ENCODE data around the gene METAP1.
"Not testable (repeated sequence)": the region's sequence is repeated elsewhere in the genome, so short reads cannot be mapped to it uniquely, and the experiment has no call there.

The METAP1 gene

DNA sequence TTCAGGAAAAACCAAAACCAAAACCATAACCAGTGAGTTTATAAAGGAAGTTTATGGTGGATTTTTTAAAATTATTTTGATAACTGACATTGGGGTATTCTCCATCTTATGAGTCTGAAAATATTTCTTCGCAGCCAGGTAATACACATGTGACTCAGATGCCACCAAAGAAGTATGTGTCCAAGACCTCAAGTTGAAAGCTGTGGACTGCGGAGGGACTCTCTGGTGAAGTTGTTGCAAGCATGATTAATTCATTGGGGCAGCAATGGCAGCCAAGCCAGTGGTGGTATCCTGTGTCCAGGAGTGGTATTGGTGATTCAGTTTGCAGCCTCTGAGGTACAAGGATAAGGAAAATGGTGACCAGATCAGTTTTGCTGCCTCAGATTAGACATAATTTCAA lies 107.1 kb downstream of the METAP1 start:
- DNase-seq = no peak

DNA sequence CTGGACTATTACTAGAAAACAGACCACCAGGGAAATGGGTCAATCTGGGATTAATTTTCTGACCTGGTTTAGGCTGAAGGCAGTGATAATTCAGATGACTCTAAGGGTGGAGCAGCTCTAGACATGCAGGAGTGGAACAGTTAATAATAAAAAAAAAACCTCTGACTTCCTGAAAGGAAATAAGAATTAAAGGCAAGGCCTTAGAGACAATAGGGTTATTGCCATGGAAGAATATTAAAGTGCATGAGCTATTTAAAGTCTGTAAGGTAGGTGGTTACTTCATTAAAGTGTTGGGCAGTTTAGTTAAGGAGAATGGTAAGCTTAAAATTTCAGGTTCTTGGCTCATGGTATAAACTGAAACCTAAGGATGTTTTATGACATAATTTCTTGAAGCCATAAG lies 107.6 kb downstream of the METAP1 start:
- DNase-seq = no peak

DNA sequence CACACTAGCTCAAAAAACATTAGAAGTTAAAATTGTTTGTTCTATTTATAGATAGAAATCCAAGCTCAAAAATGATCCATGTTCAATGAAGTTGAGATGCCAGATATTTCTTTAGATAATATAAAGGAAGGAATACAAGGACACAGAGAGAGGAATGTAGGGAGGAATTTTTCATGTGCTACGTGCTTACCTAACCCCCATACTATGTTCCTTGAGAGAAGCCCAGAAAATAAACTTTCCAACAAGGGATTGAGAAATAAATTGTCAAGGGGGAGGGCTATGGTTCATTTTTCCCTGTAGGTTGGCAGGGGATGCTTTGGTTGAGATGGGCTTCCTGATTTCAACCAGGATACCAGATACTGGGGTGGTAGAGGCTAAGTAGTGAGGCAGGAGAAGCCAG lies 108.6 kb downstream of the METAP1 start:
- DNase-seq = no peak

DNA sequence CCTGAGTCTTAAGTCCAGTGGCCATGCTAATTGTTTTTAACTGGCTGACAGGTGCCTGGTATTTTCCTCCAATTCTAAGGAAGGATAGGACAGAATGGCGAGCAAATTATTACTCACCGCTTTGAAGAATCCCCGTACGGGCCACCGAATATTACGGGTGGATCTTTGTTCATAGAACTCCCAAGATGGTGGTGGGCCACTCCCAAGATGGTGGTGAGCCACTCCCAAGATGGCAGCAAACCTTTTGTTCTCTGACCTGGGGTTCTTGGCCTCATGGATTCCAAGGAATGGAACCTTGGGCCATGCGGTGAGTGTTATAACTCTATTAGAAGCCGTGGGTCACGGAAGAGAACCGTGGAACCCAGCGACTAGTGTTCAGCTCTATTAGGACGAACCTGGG lies 113.8 kb downstream of the METAP1 start:
- not testable (repeated sequence) for DNase-seq

Measured in CD4-positive, alpha-beta T cell treated with Interferon alpha-2 for 1 hour (primary cell).